Heart right ventricle (tissue), 16 donors: ENCODE measurements around the gene BCL10. TPM values are rescaled to one million over a fixed set of nuclear protein-coding genes. Genes with fewer than 3 reads are reported as not detected.

Experiments used
- ATAC-seq, 8 donors: fragments of 200-7000 bp; cut with Tn5 transposase; one replicate each; pipeline ENCODE4 v1.9.1; 2020; ENCODE audit warnings: mild to moderate bottlenecking in 8 of 8, moderate library complexity in 8 of 8, moderate number of reproducible peaks in 1 of 8
- DNase-seq, 2 donors: peaks; one replicate each; pipeline ENCODE4 v3.0.0-alpha.2; 2020
- H3K27ac ChIP-seq, 10 donors: fragments of 200-600 bp; sonication (generic) in 2 of 10; one replicate each; pipeline versions ENCODE4 v1.5.0 to v1.8.0; 2020 to 2022; ENCODE audit warnings: mild to moderate bottlenecking in 3 of 10
- H3K27me3 ChIP-seq, 7 donors: fragments of 200-600 bp; one replicate each; pipeline ENCODE4 v1.8.0; 2021 to 2022; ENCODE audit warnings: mild to moderate bottlenecking in 2 of 7
- H3K36me3 ChIP-seq, 9 donors: fragments of 200-600 bp; sonication (generic) in 1 of 9; one replicate each; pipeline versions ENCODE4 v1.5.0 to v1.8.0; 2020 to 2022; ENCODE audit warnings: mild to moderate bottlenecking in 2 of 9
- H3K4me1 ChIP-seq, 9 donors: fragments of 200-600 bp; sonication (generic) in 1 of 9; one replicate each; pipeline versions ENCODE4 v1.5.0 to v1.8.0; 2020 to 2022; ENCODE audit warnings: mild to moderate bottlenecking in 4 of 9
- H3K4me3 ChIP-seq, 10 donors: fragments of 200-600 bp; sonication (generic) in 2 of 10; one replicate each; pipeline versions ENCODE4 v1.5.0 to v1.8.0; 2020 to 2022; ENCODE audit warnings: mild to moderate bottlenecking in 7 of 10, moderate library complexity in 2 of 10
- H3K9me3 ChIP-seq, 11 donors: fragments of 200-600 bp in 10 of 11; sonication (generic) in 2 of 11; one replicate each; pipeline versions ENCODE4 v1.5.0 to v1.8.0; 2013 to 2022; ENCODE audit warnings: mild to moderate bottlenecking in 2 of 11, control low read depth in 1 of 11, moderate library complexity in 1 of 11
- WGBS, 2 donors: extraction: QIAGEN DNeasy Blood & Tissue Kit; methylation state at CpG; one replicate each; pipeline ENCODE4 v1.1.7; 2013; ENCODE audit warnings: inconsistent platforms in 1 of 2; 5-methylcytosine and 5-hydroxymethylcytosine counted together
- intact Hi-C, 10 donors: fragments of 100-400 bp; cut with DNase I; formaldehyde crosslinking; loops; one replicate each; pipeline versions ENCODE4 v1.11.1 to v1.14.2; 2022
- polyA plus RNA-seq, 2 donors: library from polyadenylated mRNA; stranded (reverse); fragments of 200-250 nt; gene quantifications; one replicate each; pipeline ENCODE4 v1.2.3, GENCODE V29; 2013
- total RNA-seq, 10 donors: library from RNA; stranded (reverse); fragmentation: NEBNext Ultra II Directional in 3 of 10; extraction: Animal tissue kit (Norgen Biotek cat#: 25700) in 3 of 10; gene quantifications; one replicate each; pipeline versions ENCODE4 v1.2.1 to v1.2.4, GENCODE V29; 2021 to 2023
- TF ChIP-seq, protein P1 (sequence below), 9 donors: fragments of 200-600 bp; sonication (generic) in 2 of 9; IDR thresholded peaks; one replicate each; pipeline versions ENCODE4 v1.5.0 to v1.8.0; 2021 to 2022; ENCODE audit warnings: antibody characterized with exemption in 9 of 9, mild to moderate bottlenecking in 5 of 9, moderate library complexity in 1 of 9
- donor health status: Arrhythmogenic right ventricular cardiomyopathy.
- donor health status: ischemic (EF 13 %, LVEDD 7.1; RV severe dilation, severe dysfunction).
- donor health status: healthy with polysubstance abuse.
- donor health status: DM: no; HTN: yes; CAD: no.
- donor health status: DM: no; HTN: no; CAD: no.
- donor health status: ischemic (EF 25% LVEDD 6.9; RV normal size, moderate dysfunction).
- donor health status: ischemic (EF 25% LVEDD 5.7; RV mildly dilated, moderate dysfunction).
- donor health status: healthy.
- donor health status: DM: yes; HTN: yes; CAD: no.
- donor health status: Ischemic cardiomyopathy.
- donor health status: ischemic (EF 35%, LVEDD 5.7; RV mildly dilated, moderate dysfunction).
- donor health status: nonischemic (EF 11% LVEDD 7.7; RV severe dilation, severe dysfunction).
- donor health status: DM: yes; HTN: yes; CAD: no.
- donor health status: PGD.
- donor health status: ischemic (EF 29% LVEDD 5.4; RV normal size, mild dysfunction).
- donor health status: nonischemic (EF 23%, LVEDD 6.1; RV moderate dilation, normal function).

The BCL10 gene
- total and polyA plus RNA-seq, 12 donors, result 4.1 to 15.3 (median 8.9) TPM

DNA sequence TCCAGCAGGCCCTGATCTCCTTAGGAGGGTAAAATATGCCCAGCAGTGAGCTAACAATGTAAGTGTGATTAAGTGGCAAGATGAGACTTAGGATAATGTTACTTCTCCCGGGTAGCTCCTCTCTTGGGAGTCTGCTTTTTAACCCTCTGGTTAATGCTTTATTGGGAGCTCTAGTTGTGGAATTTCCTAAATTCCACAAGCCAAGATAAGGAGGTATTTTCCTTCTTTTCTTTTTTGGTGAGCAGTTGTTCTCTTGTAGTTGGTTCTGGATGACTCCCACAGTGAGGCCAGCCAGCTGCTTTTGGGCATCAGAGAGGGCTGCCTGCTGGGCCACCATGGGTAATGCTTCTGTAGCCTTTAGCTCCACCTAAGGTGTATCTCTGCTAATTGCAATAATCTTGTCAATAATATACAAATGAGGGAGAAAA lies 36.2 kb downstream of the BCL10 start:
- intact Hi-C loops, result loop anchor here in 2 of 10 donors (5.0 to 10.0 kb wide), 2 partner anchors 133 to 135 kb away; no protein-coding TSS in a partner anchor
- ATAC-seq (peak in 4 of 8 donors; percentile 42 to 73 (median 50)), DNase-seq (peak in 1 of 2 donors; percentile 17)
- H3K27ac ChIP-seq, result no peak overlapping the region
- no peaks in the 10 kb centered on the region for H3K27me3 ChIP-seq
- H3K9me3 ChIP-seq, result no peaks in the 10 kb centered on the region
- no peak overlapping the region for H3K4me3 ChIP-seq
- 9 to 18% methylated on average over 1 of the region's 1 CpG for WGBS, 2 donors
- H3K36me3 ChIP-seq, result no peaks in the 10 kb centered on the region
- TF ChIP-seq, protein P1, sequence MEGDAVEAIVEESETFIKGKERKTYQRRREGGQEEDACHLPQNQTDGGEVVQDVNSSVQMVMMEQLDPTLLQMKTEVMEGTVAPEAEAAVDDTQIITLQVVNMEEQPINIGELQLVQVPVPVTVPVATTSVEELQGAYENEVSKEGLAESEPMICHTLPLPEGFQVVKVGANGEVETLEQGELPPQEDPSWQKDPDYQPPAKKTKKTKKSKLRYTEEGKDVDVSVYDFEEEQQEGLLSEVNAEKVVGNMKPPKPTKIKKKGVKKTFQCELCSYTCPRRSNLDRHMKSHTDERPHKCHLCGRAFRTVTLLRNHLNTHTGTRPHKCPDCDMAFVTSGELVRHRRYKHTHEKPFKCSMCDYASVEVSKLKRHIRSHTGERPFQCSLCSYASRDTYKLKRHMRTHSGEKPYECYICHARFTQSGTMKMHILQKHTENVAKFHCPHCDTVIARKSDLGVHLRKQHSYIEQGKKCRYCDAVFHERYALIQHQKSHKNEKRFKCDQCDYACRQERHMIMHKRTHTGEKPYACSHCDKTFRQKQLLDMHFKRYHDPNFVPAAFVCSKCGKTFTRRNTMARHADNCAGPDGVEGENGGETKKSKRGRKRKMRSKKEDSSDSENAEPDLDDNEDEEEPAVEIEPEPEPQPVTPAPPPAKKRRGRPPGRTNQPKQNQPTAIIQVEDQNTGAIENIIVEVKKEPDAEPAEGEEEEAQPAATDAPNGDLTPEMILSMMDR (IDR thresholded peaks at IDR 0.05), result peak in 5 of 9 donors; percentile 18 to 45 (median 41)
- H3K4me1 ChIP-seq, result peaks cover 0 to 20% (median 9%) of the 10 kb centered on the region in 9 donors

DNA sequence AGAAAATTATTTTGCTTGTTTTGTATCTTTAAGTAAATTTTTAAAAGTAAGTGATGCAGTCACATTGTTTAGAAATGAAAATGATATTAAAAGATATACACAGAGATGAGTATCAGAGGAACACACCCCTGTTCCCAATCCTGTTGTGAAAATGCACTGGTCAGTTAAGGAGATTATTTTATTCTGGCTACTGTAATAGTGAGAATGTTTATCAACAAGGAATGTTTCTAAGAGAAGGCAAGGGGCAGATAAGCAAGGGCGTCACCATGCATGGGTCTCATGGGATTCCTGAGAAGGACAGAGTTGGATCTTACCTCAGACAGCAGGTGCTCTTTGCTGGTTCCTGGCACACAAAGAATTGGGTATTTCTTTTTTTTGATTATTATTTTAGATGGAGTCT lies 38.8 kb downstream of the BCL10 start:
- no peaks in the 10 kb centered on the region for H3K36me3 ChIP-seq
- intact Hi-C loops, result loop anchor here in 2 of 10 donors (5.0 kb wide), 2 partner anchors 125 to 130 kb away; no protein-coding TSS in a partner anchor
- no peak for ATAC-seq
- no peak overlapping the region for H3K27ac ChIP-seq
- no peak for DNase-seq
- H3K9me3 ChIP-seq, result no peaks in the 10 kb centered on the region
- no peaks in the 10 kb centered on the region for H3K27me3 ChIP-seq
- TF ChIP-seq, protein P1 (IDR thresholded peaks at IDR 0.05), result no peak
- no peaks in the 10 kb centered on the region for H3K4me1 ChIP-seq
- WGBS, 2 donors, result 63 to 72% methylated on average over 1 of the region's 1 CpG
- no peak overlapping the region for H3K4me3 ChIP-seq

DNA sequence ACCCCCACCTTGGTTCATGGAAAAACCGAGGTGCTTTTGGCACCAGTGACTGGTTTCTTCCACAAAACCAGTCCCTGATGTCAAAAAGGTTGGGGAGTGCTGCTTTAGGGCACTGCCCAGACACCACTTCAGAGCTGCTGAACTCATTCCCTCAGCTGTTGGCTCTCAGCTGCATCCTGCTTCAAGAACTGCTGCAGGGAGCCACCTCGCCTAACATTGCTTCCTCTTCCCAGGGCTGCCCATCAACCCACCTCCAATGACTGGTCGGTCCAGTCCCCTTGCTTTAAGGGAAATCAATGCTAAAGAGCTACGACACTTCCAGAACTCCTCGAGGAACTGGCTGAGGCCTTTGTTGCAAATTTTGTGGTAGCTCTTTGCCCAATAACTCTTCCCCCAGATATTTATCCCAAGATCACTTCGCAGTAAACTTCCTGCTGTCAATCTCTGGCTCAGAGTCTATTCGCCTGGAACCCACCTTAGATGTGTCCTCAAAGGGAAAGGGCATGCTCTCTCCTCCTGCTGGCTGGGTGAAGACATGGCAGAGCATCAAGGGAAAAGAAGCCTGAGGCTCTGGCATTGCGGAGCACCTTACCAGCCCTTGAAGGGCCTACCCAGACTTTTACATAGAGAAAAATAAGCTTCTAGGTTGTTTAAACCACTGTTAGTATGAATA lies 46.0 kb downstream of the BCL10 start:
- H3K4me1 ChIP-seq, result peaks cover 0 to 23% (median 5%) of the 10 kb centered on the region in 9 donors
- ATAC-seq, result peak in 2 of 8 donors; percentile 20 to 47
- 77 to 80% methylated on average over 8 of the region's 8 CpGs for WGBS, 2 donors
- DNase-seq, result no peak
- H3K9me3 ChIP-seq, result no peaks in the 10 kb centered on the region
- H3K4me3 ChIP-seq, result no peak overlapping the region
- intact Hi-C loops, result loop anchor here in 1 of 10 donors (5.0 kb wide), 1 partner anchor 98 kb away; no protein-coding TSS in a partner anchor
- no peaks in the 10 kb centered on the region for H3K27me3 ChIP-seq
- H3K27ac ChIP-seq, result peak overlapping the region in 3 of 10 donors; percentile 47 to 77 (median 61)
- H3K36me3 ChIP-seq, result no peaks in the 10 kb centered on the region
- TF ChIP-seq, protein P1 (IDR thresholded peaks at IDR 0.05), result peak in 4 of 9 donors; percentile 10 to 25 (median 15)

DNA sequence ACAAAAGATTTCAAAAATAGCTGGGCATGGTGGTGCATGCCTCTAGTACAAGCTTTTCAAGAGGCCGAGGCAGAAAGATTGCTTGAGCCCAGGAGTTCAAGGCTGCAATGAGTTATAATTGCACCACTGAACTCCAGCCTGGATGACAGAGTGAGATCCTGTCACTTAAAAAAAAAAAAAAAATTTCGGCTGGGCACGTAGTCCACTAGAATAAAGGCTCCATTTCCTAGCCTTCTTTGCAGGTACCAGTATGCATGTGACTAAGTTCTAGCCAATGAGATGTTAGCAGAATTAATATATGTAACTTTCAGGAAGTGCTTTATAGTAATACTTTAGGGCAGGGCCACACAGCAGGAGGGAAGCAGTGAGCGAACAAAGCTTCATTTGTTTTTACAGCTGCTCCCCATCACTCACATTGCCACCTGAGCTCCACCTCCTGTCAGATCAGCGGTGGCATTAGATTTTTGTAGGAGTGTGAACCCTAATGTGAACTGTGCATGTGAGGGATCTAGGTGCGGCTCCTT lies 46.8 kb downstream of the BCL10 start:
- Histone ChIP-seq H3K4me1 (peaks cover 0 to 29% (median 10%) of the 10 kb centered on the region in 9 donors), H3K27ac (peak overlapping the region; percentile 5 to 77 (median 68)), H3K27me3 (no peaks in the 10 kb centered on the region), H3K4me3 (no peak overlapping the region), H3K36me3 (no peaks in the 10 kb centered on the region), H3K9me3 (no peaks in the 10 kb centered on the region)
- ATAC-seq, result peak in 6 of 8 donors; percentile 10 to 65 (median 44)
- no peak for DNase-seq
- intact Hi-C loops, result loop anchor here in 1 of 10 donors (5.0 kb wide), 1 partner anchor 97 kb away; no protein-coding TSS in a partner anchor
- WGBS, 2 donors, result 63 to 64% methylated on average over 6 of the region's 6 CpGs
- TF ChIP-seq, protein P1 (IDR thresholded peaks at IDR 0.05), result no peak
